Renal cortex interstitium (tissue), 11 donors: ENCODE measurements around the gene DTX3. TPM values are rescaled to one million over a fixed set of nuclear protein-coding genes. Genes with fewer than 3 reads are reported as not detected.
"Not testable (repeated sequence)": the region's sequence is repeated elsewhere in the genome, so short reads cannot be mapped to it uniquely, and the experiment has no call there.

Source experiments
- DNase-seq, 11 donors: peaks; one replicate each; pipeline ENCODE4 v3.0.0-alpha.2; 2013; ENCODE audit warnings: low read depth in 9 of 11, low spot score in 4 of 11; ENCODE audit errors: extremely low read depth in 1 of 11
- polyA plus RNA-seq, 3 donors: library from polyadenylated mRNA; unstranded; fragments of 120-200 nt; gene quantifications; one replicate each; pipeline ENCODE4 v1.2.1, GENCODE V29; 2013; ENCODE audit not compliant: insufficient read length in 3 of 3

DTX3 gene
- polyA plus RNA-seq, 3 donors = 54.5 to 74.5 (median 63.9) TPM

DNA sequence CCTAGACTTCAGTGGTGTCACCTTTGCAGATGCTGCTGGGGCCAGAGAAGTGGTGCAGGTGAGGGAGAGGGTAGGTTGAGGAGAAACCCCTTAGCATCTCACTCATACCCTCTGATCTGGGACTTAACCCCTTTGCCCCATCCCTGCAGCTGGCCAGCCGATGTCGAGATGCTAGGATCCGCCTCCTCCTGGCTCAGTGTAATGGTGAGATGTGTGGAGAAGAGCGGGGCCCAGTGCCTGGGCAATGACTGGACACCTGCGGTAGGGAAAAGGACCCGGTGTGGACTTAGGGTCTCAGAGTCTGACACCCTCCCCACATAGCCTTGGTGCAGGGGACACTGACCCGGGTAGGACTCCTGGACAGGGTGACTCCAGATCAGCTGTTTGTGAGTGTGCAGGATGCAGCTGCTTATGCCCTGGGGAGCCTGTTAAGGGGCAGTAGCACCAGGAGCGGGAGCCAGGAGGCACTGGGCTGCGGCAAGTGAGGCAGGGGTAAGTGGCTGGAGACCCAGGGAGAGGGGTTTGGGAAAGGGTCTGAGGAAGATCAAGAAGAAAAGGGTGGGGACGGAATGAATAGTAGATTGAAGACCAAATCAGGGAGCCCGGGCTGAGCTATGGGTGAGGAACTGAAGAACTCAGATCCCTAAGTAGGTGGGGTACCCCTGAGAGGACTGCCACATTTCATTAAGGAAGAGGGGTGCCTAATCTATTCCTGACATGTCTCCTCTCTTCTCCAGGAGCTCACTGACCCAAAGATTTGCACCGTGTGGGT lies 20.8 kb downstream of the DTX3 start:
- DNase-seq = no peak

DNA sequence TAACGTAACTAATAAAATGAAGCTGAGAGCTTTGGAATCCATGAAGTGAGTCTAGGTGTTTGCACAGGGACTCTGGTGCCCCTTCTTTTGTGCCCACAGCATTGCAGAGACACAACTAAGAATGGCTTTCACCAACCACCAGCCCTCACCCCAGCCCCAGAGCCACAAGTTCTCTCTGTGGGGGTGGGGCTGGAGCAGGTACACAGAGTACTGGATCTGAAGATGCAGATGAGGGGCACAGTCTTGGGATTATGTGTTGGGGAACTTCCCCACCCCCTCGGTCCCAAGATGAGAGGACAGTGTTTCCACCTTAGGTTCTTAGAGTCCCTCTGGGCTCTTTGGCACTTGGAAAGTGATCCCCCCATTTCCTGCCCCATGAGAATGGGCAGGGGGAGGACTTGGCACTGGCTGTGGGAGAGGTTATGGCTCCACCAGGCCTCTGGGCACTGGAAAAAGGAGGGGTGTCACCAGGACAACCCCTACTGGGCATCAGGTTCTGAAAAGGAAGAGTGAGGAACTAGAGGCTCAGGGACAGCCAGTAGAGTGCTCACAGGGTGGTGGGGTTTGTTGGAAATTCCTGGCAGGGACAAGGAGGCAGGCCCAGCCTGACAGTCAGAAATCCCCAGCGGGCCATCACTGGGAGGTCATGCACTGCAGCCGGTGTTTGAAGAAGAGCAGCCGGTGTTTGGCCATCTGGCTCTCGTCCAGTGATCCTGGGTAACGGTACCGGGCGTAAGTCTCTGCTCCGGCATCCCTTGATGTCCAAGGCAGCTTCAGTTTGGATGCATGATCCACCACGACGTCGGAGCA lies 21.7 kb downstream of the DTX3 start:
- DNase-seq = no peak

DNA sequence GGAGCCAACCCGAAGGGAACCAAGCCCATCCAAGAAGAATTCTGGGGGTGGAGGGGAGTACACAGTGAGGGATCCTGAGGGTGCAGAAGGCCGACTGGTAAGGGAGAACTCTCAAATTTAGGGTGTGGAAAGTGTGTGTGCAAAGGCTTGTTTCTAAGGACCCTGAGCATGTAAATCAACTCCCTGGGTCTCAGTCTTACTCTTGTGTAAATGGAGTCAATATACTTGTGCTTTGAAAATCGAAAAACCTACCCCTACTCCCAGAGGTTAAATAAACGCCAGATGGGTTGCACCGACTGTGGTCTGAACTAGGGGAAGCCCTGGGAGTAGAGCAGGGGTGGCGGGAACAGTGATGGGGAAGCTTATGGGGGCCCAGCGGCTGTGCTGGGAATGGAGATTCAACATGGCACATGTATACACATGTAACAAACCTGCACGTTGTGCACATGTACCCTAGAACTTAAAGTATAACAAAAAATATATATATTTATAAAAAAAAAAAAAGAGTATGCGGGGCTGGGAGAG lies 22.4 kb downstream of the DTX3 start:
- no peak for DNase-seq

DNA sequence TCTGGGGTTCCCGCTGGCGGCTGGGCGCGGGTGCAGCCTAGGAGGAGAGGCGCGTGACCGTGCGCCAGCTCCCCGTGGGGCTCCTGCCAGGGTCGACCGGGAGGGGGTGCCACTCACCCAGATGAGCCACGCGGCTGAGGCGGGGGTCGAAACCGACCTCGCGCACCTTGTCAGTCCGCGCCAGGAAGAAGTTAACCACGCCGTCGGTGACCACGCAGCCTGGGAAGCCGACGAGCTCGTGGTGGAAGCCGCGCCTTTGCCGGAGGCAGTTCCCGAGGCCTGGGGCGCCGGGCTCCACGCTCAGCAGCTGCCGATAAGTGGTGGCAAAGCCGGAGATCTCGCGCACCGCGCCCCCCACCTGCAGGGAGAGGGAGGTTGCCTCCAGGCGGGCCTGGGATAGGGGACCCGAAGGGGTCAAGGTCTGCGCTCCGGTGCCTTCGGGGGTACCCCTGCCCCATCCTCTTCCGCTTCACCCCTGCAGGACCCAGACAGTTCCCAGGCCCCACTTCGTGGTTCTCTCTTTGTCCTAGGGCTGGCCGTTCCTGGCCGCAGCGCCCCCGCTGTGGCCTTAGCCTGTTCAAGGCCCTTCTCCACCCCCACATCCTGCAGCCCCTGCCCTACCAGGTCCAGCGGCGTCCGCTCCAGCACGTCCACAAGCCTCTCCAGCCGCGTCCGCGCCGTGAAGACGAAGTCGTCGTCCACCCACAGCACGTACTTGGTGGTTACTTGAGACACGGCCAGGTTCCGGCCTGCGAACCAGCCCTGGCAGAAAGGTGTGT lies 23.1 kb downstream of the DTX3 start:
- no peak for DNase-seq

DNA sequence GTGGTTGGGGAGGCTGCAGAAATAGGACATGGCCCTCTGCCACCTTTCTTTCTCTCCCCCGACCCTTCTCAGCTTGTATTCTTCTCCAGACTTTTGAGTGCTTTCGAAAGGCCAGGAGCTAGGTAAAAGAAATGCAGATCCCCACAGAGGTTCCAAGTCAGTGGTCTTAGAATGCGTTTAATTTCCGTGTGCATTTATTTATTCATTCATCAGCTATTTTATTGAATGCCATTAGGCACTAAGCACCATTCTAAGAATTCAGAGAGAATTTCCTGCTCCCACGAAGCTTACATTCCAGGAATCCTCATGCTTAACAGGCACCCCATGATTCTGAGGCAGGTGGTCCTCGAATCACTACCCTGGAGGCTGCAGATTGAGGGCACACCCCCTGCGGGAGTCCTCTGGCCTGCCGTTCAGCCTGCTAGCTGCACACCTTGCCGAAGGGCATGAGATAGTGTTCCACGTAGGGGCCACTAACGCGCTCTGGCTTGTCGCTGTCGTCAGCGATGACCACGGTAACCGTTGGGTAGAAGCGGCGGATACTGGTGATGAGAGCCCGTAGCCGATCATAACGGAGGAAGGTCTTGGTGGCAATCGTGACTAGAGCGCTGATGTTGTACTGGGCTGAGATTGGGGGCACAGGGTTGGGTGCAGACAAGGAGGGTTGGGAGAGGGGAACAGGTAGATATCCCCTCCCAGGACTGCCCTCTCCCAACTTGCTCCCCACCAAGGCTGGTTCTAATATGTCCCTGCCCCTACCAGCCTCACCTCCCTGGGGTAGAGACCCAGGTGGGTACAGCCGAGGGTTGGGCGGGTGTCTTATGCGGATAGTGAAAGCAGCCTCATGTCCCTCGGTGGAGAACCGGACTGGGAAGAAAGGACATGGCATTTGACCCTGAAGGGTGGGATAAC lies 23.9 kb downstream of the DTX3 start:
- DNase-seq = no peak

DNA sequence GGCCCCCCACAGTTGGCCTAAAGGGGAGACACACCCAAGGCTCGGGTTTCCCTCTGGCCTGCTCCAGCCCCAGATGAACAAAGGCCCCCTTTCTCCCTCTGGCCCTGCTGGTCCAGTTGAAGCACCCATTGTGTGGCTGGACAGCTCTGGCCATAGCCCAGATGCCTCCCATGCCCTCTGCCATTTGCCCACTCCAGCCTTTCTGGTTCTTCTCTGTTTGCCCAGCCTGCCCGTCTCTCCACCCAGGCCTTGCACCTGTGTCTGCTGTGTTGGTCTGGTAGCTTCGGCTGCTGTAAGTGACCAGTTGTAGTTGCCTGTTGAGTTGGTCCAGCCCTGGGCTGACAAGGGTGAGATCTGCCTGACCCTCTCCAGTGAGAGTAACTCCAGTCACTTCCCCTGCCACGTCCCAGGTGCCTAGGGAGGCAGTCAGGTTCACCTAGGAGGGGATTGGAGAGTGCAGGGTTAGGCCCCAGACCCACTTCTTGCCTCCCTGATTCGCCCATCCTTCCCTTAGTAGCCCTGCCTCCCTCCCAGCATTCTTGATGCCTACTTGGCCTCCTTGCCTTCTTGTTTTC lies 25.4 kb downstream of the DTX3 start:
- DNase-seq = no peak

DNA sequence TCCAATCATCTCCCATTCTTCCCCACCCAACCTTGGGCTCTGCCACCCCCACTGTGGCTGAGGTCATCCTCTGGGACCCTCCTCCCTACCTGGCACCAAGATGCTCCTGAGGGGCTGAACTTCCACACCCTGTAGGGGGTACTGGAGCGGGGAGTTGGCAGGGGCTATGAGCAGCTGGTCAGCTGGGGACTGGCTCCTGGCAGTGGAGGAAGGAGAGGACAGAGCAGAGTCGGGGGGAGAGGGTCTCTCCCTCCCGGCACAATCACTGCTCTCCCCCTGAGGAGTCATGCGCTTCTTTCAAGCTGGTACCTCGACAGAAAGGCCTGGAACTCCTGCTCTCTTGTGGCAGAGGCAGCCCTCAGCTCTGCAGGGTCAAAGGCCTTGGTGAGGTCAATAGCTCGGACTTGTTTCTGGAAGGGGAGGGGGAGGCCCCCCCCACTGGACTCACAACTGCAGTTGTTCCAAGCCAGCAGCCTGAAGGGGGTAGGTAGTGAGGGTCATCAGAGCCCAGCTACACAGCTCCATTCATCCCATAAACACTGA lies 26.3 kb downstream of the DTX3 start:
- DNase-seq = no peak

DNA sequence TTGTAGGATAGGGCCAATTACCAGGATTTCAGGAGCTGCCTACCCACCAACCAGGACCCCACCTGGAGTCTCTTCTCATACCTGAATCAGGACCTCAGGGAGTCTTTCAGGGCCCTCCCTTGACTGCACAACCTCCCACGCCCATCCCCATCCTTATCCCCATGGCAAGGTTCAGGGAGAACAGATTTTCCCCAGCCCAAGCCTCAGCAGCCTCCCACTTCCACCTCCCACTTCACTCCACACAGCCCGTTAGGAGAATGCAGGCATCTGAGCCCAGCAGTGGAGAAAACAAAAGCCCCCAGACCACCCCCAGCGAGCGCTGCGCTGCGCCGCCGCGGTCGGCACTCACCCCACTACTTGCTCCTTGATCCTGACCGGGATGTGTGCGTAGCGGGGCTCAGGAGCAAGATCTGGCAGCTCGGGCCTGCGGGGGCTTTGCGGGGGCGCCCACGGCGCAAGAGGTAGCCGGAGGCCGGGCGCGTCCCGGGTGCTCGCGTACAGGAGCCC lies 27.0 kb downstream of the DTX3 start:
- DNase-seq = no peak

DNA sequence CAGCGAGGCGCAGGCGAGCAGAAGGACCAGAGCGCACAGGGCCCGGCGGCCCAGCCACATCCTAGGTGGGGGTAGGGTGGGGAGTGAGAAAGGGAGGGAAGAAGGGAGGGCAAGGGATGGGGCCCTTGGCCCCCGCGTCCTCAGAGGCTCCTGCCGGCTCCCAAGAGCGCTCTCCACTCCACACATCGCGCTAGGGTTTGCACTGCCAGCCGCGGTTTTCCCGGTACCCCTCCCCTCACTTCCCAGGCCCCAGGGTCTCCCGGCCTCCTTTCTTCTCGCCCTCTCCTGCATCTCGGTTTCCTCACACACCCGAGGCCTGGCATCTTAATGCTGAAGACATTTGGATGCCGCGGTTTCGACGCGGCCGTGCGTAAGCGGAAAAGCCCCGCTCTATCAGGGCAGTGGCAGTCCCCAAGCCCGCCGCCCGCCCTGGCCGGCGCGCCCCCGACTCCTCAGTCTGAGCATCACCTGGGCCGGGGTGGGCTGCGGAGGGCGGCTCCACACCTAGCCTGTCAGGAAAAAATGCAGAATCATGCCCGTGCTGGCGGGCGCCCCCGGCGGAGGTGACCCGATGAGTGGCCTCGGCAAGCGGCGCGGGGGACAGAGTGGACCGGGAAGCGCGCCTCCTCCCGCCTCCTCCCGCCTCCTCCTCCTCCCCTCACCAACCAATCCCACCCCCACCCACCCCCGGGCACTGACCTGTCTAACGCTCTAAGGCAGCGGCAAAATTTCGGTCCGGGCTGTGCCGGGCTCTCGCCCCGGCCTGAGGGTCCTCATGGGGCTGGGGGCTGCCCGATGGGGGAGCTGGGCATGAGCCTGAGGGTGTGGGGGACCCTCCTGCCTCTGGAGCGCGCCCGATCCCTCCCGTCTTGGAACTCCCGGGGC lies 27.7 kb downstream of the DTX3 start:
- DNase-seq = no peak

DNA sequence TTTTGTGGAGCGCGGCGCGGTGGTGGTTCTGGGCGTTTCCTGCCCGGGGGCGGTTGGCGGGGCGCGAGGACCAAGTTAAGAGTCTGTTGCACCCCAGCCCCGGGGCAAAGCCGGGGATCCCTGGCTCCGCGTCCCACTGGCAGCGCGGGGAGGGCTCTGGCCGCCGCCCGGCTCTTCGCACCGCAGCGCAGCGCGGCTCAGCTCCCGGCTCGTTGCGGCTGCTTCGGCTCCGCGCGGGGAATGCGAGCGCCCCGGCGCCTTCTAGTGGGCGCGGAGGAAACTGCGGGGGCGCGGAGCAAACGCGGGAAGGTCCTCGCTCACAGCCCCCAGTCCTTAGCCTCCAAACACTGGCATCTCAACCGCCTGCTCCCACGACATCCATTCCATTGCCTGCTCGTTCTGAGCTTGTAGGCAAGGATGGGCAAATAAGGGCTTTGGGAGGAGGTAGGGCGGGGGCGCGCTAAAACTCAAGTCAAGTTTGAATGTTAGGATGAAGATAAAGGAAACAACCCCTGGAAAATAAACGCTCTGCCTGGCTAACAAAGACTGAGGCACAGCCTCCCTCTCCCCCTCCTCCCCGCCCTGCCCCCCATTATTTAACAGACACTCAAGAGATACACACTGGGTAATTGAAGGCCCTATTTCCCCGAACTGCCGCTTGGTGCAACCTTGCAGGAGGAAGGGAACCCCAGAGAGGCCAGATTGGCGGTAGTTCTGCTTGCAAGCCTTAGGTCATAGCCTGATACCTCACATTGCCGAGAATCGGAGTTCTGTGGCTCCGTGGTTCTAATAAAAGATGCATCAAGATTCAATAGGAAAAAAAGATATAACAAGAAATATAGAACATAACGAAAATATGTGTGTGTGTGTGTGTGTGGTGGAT lies 28.6 kb downstream of the DTX3 start, which contains the start of gene B4GALNT1:
Gene B4GALNT1 (minus strand): TSS at position 244 of the 883 bp plus-strand sequence. CDS start 1,069 bp downstream, outside the sequence.
- DNase-seq = no peak

DNA sequence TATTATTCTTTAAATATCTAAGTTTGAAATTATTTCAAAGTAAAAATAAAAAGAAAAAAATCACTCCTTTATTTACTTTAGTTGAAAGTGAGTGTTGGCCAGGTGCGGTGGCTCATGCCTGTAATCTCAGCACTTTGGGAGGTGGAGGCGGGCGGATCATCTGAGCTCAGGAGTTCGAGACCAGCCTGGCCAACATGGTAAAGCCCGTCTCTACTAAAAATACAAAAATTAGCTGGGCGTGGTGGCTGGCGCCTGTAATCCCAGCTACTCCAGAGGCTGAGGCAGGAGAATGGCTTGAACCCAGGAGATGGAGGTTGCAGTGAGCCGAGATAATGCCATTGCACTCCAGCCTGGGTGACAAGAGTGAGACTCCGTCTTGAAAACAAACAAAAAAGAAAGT lies 32.1 kb downstream of the DTX3 start:
- DNase-seq = not testable (repeated sequence)

DNA sequence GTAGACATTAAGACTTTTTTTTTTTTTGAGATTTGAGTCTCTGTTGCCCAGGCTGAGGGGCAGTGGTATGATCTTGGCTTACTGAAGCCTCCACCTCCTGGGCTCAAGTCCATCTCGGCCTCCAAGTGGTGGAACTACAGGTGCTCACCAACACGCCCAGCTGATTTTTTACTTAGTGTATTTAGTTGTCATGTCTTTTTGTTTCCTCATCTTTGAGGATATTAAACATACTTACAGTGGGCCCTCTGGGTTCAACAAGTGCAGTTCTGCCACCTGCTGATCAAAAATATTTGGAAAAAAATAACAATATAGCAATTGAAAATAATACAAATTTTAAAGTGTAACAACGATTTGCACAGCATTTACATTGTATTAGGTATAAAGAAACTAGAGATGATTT lies 32.7 kb downstream of the DTX3 start:
- DNase-seq = no peak

DNA sequence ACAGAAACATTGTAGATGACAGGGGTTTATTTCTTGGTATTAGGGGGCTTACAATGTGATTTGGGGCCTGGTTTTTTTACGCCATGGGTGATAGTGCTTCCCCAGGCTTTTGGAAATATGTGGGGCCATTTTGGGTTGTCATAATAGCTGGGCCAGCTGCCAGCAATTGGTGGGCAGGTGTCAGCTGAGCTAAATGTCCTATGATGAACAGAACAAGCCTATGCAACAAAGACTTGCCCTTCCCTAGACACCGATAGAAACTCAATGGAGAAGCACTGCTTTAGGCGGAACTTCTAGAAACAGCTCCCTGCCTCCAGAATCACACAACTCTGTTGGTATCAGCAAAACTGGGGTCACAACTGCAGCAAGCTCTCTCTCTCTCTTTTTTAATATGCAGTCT lies 33.5 kb downstream of the DTX3 start:
- DNase-seq = no peak

DNA sequence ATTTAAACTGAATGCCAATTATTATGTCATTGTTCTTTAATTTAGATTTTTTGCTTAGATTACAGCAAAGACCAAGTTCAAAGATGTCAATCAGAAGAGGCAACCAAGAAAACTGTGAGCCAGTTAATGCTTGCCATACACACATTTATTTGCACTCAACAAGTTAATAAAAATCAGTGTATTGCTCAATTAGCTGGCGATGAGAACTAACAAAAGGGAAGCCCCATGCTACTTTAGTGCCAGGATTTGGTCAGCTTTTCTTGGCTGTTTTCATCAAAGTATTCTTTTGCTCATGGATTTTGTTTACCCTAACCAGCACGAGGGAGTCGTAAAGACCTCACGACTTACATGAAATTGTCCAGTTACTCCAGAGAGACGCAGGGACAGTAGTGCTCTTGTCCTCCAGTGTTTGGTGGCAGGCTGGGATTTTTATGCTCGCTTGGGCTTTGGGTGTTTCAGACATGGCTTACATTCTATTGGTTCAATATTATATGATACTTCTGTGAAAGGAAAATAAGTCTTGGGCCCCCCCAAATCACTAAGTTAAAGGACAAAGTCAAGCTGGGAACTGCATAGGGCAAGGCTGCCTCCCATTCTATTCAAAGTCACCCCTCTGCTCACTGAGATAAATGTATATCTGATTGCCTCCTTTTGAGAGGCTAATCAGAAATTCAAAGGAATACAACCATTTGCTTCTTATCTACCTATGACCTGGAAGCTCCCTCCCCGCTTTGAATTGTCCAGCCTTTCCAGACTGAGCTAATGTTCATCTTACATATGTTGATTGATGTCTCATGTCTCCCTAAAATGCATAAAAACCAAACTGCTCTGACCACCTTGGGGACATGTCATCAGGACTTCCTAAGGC lies 35.8 kb downstream of the DTX3 start:
- DNase-seq = no peak
